AG08396 (cell line): Measurements from ENCODE around the gene CTNND2.

Experiments
- DNase-seq: peaks from one replicate; pipeline ENCODE4 v3.0.0; 2012; ENCODE audit warnings: low spot score, mixed read lengths

CTNND2 gene

GRCh38 chr5:11522796-11523195 lies 381.4 kb downstream of the CTNND2 start:
- DNase-seq, result no peak

- no peak for DNase-seq
Measured at GRCh38 chr5:11520241-11520930, 383.9 kb downstream of the CTNND2 start.

- no peak for DNase-seq
Measured at GRCh38 chr5:11519236-11519635, 385.0 kb downstream of the CTNND2 start.

- DNase-seq, result no peak
Measured at GRCh38 chr5:11518676-11519075, 385.6 kb downstream of the CTNND2 start.

- no peak for DNase-seq
Measured at GRCh38 chr5:11514705-11515432, 389.4 kb downstream of the CTNND2 start.

- DNase-seq, result no peak
Measured at GRCh38 chr5:11511878-11512277, 392.4 kb downstream of the CTNND2 start.

- DNase-seq, result no peak
Measured at GRCh38 chr5:11510889-11511288, 393.4 kb downstream of the CTNND2 start.

GRCh38 chr5:11509793-11510192 lies 394.5 kb downstream of the CTNND2 start:
- DNase-seq, result no peak

- no peak for DNase-seq
Measured at GRCh38 chr5:11507156-11507910, 396.9 kb downstream of the CTNND2 start.

- DNase-seq, result no peak
Measured at GRCh38 chr5:11504886-11505193, 399.4 kb downstream of the CTNND2 start.

GRCh38 chr5:11504065-11504885 lies 400.0 kb downstream of the CTNND2 start:
- no peak for DNase-seq

- no peak for DNase-seq
Measured at GRCh38 chr5:11502783-11503182, 401.5 kb downstream of the CTNND2 start.

GRCh38 chr5:11497651-11498050 lies 406.6 kb downstream of the CTNND2 start:
- DNase-seq, result no peak

- DNase-seq, result no peak
Measured at GRCh38 chr5:11496137-11496719, 408.0 kb downstream of the CTNND2 start.

GRCh38 chr5:11494340-11494739 lies 409.9 kb downstream of the CTNND2 start:
- DNase-seq, result no peak

GRCh38 chr5:11491404-11492075 lies 412.7 kb downstream of the CTNND2 start:
- DNase-seq, result no peak

GRCh38 chr5:11483630-11484029 lies 420.6 kb downstream of the CTNND2 start:
- DNase-seq, result no peak

GRCh38 chr5:11482011-11482410 lies 422.2 kb downstream of the CTNND2 start:
- DNase-seq, result no peak

- DNase-seq, result no peak
Measured at GRCh38 chr5:11477786-11478185, 426.5 kb downstream of the CTNND2 start.

GRCh38 chr5:11476866-11477265 lies 427.4 kb downstream of the CTNND2 start:
- no peak for DNase-seq

GRCh38 chr5:11468334-11469039 lies 435.8 kb downstream of the CTNND2 start:
- no peak for DNase-seq
